HepG2 (cell line): ENCODE results near the gene DPP3. TPM values are rescaled to one million over a fixed set of nuclear protein-coding genes. Genes with fewer than 3 reads are reported as not detected.

Source experiments
- ATAC-seq: fragments of 200-7000 bp; cut with Tn5 transposase; 3 replicates; pipeline ENCODE4 v1.9.1; 2020; ENCODE audit warnings: mild to moderate bottlenecking, moderate library complexity
- BruUV-seq: library from RNA; stranded (reverse); fragments of 400-500 nt; replicated peaks from 2 replicates; lab custom pipeline; 2021; lab: Mats Ljungman, UMichigan
- CTCF ChIA-PET: fragments of 300-600 bp; formaldehyde crosslinking; extraction: SDS; loops from one replicate; lab custom pipeline; 2021; ENCODE audit warnings: low total read pairs, inconsistent platforms, low intra/inter-chr PET ratio; lab: Yijun Ruan, JAX
- POLR2A ChIA-PET: fragments of 350-600 bp; sonication (Branson Sonifier 250); formaldehyde crosslinking; loops from one replicate; lab custom pipeline; 2020; ENCODE audit warnings: antibody characterized with exemption, inconsistent platforms; lab: Yijun Ruan, JAX
- DNase-seq: peaks from one replicate; pipeline ENCODE4 v3.0.0-alpha.2; 2015; ENCODE audit warnings: low spot score
- FAIRE-seq: peaks from 3 replicates; lab custom pipeline; 2011; peaks lifted over from hg19 to GRCh38; lab: Jason Lieb, UNC
- H2AFZ ChIP-seq: one replicate; pipeline ENCODE4 v1.6.1; 2011; ENCODE audit warnings: low read length, inconsistent platforms
- H3K27ac ChIP-seq: fragments of 300-600 bp; 3 replicates; pipeline ENCODE4 v1.8.0; 2011; ENCODE audit warnings: mixed run types, mild to moderate bottlenecking, mixed read lengths, low read length, inconsistent platforms; ENCODE audit not compliant: insufficient read depth; ENCODE audit errors: extremely low read length
- H3K27me3 ChIP-seq, 2 experiments: fragments of 200-600 bp in 1 of 2; 2 replicates in 1 of 2; 3 replicates in 1 of 2; pipeline versions ENCODE4 v1.6.0 to v1.8.0; 2011; ENCODE audit warnings: low read length in 2 of 2, mild to moderate bottlenecking in 2 of 2, moderate library complexity in 2 of 2, inconsistent platforms in 1 of 2; ENCODE audit not compliant: insufficient read depth in 2 of 2, control insufficient read depth in 1 of 2
- H3K36me3 ChIP-seq, 2 experiments: fragments of 200-600 bp in 1 of 2; replicated peaks in 1 of 2; 2 replicates in 1 of 2; 3 replicates in 1 of 2; pipeline versions ENCODE4 v1.5.1 to v1.8.0; 2011; ENCODE audit warnings: low read length in 2 of 2, inconsistent platforms in 1 of 2; ENCODE audit not compliant: insufficient read depth in 2 of 2, control insufficient read depth in 1 of 2
- H3K4me1 ChIP-seq: 2 replicates; pipeline ENCODE4 v1.5.1; 2012; ENCODE audit warnings: low read length, inconsistent platforms; ENCODE audit not compliant: insufficient read depth
- H3K4me2 ChIP-seq: 2 replicates; pipeline ENCODE4 v1.6.0; 2011; ENCODE audit warnings: low read depth, low read length, inconsistent platforms
- H3K4me3 ChIP-seq, 3 experiments: fragments of 200-600 bp in 1 of 3; sonication (generic), shearing (Covaris generic) in 1 of 3; replicated peaks in 1 of 3; 2 replicates each; pipeline ENCODE4 v1.5.1; 2011 to 2016; ENCODE audit warnings: low read length in 3 of 3, inconsistent platforms in 2 of 3, low read depth in 2 of 3, mild to moderate bottlenecking in 2 of 3, control low read depth in 1 of 3, mixed read lengths in 1 of 3; ENCODE audit not compliant: insufficient read depth in 1 of 3
- H3K79me2 ChIP-seq: one replicate; pipeline ENCODE4 v1.6.1; 2011; ENCODE audit warnings: low read length, inconsistent platforms; ENCODE audit not compliant: insufficient read depth
- H3K9ac ChIP-seq: 2 replicates; pipeline ENCODE4 v1.6.0; 2011; ENCODE audit warnings: mild to moderate bottlenecking, low read depth, low read length, inconsistent platforms; ENCODE audit not compliant: insufficient read depth
- H3K9me3 ChIP-seq: 2 replicates; pipeline ENCODE4 v1.5.1; 2012; ENCODE audit warnings: mild to moderate bottlenecking, low read length
- H4K20me1 ChIP-seq: 2 replicates; pipeline ENCODE4 v1.6.0; 2011; ENCODE audit warnings: inconsistent platforms, mild to moderate bottlenecking, low read length, moderate library complexity; ENCODE audit not compliant: insufficient read depth
- MED13 ChIP-seq: sonication (generic); formaldehyde crosslinking; IDR thresholded peaks from 2 replicates; pipeline ENCODE4 v1.5.0; 2020; ENCODE audit warnings: missing genetic modification reagents
- MXI1 ChIP-seq: IDR thresholded peaks from 3 replicates; pipeline ENCODE4 v1.6.1; 2012; ENCODE audit warnings: low read depth, low read length, inconsistent platforms, borderline replicate concordance
- PITX1 ChIP-seq: sonication (generic); formaldehyde crosslinking; IDR thresholded peaks from 2 replicates; pipeline ENCODE4 v1.5.1; 2020; ENCODE audit warnings: mild to moderate bottlenecking, missing genetic modification reagents
- POLR2A ChIP-seq, 2 experiments: IDR thresholded peaks; 2 replicates each; pipeline ENCODE4 v1.6.1; 2011; ENCODE audit warnings: low read depth in 2 of 2, low read length in 2 of 2, mild to moderate bottlenecking in 1 of 2, moderate library complexity in 1 of 2; ENCODE audit not compliant: insufficient read depth in 1 of 2
- TMF1 ChIP-seq: sonication (generic); formaldehyde crosslinking; IDR thresholded peaks from 2 replicates; pipeline ENCODE4 v1.8.1; 2022; ENCODE audit warnings: low read depth, missing genetic modification reagents
- ZBTB14 ChIP-seq: sonication (generic); formaldehyde crosslinking; IDR thresholded peaks from 2 replicates; pipeline ENCODE4 v1.4.0; 2020; ENCODE audit warnings: missing genetic modification reagents
- ZFX ChIP-seq: sonication (generic); formaldehyde crosslinking; IDR thresholded peaks from 2 replicates; pipeline ENCODE4 v1.4.0; 2020; ENCODE audit warnings: mild to moderate bottlenecking, low read depth, missing genetic modification reagents, moderate library complexity
- ZIK1 ChIP-seq: sonication (generic); formaldehyde crosslinking; IDR thresholded peaks from 2 replicates; pipeline ENCODE4 v1.5.0; 2020; ENCODE audit warnings: mild to moderate bottlenecking, low read depth, missing genetic modification reagents, borderline replicate concordance
- ZNF468 ChIP-seq: sonication (generic); formaldehyde crosslinking; IDR thresholded peaks from 2 replicates; pipeline ENCODE4 v1.8.0; 2022; ENCODE audit warnings: mild to moderate bottlenecking, moderate library complexity, missing genetic modification reagents
- ZNF674 ChIP-seq: sonication (generic); formaldehyde crosslinking; IDR thresholded peaks from 2 replicates; pipeline ENCODE4 v1.5.0; 2020; ENCODE audit warnings: low read depth, mild to moderate bottlenecking, missing genetic modification reagents
- ZNF737 ChIP-seq: sonication (generic); formaldehyde crosslinking; IDR thresholded peaks from 2 replicates; pipeline ENCODE4 v1.5.0; 2020; ENCODE audit warnings: missing genetic modification reagents, mild to moderate bottlenecking, borderline replicate concordance
- ZNF768 ChIP-seq: sonication (generic); formaldehyde crosslinking; IDR thresholded peaks from 2 replicates; pipeline ENCODE4 v1.4.0; 2020; ENCODE audit warnings: missing genetic modification reagents
- ZSCAN31 ChIP-seq: sonication (generic); formaldehyde crosslinking; IDR thresholded peaks from 2 replicates; pipeline ENCODE4 v1.5.0; 2020; ENCODE audit warnings: low read depth, mild to moderate bottlenecking, missing genetic modification reagents
- WGBS: methylation state at CpG from one replicate; pipeline ENCODE4 v1.1.6; 2017; ENCODE audit warnings: low lambda C conversion rate; 5-methylcytosine and 5-hydroxymethylcytosine counted together
- in situ Hi-C: cut with HindIII; loops from 2 replicates; pipeline ENCODE4 v1.10.0; 2017; ENCODE audit warnings: low pct_unique_long_range_greater_than_20kb; ENCODE audit not compliant: extremely low pct_ligation_motif_present
- intact Hi-C: fragments of 100-400 bp; cut with micrococcal nuclease; formaldehyde crosslinking; loops from one replicate; pipeline ENCODE4 v1.10.0; 2022; ENCODE audit not compliant: unreplicated experiment
- polyA plus RNA-seq, 8 experiments: library from polyadenylated mRNA; depleted of rRNA in 3 of 8; stranded (reverse) in 7 of 8; unstranded in 1 of 8; fragments of >200 nt; fragmentation: Illumina TruSeq in 4 of 8; extraction: Trizol in 4 of 8; gene quantifications; 2 replicates each; pipeline versions ENCODE4 v1.2.1 to v1.2.3, GENCODE V29; 2011 to 2016; ENCODE audit warnings: low read depth in 4 of 8, missing spikeins in 1 of 8, mixed read lengths in 1 of 8; ENCODE audit not compliant: insufficient read depth in 1 of 8
- total RNA-seq, 5 experiments: library from RNA; depleted of rRNA; stranded (reverse); fragments of >200 nt; fragmentation: Illumina TruSeq; extraction: Trizol; gene quantifications; 2 replicates each; pipeline ENCODE4 v1.2.3, GENCODE V29; 2016; ENCODE audit warnings: low read depth in 1 of 5
- TF ChIP-seq, protein P1 (sequence below): sonication (generic); formaldehyde crosslinking; IDR thresholded peaks from 2 replicates; pipeline ENCODE4 v1.4.0; 2020; ENCODE audit warnings: mild to moderate bottlenecking, missing genetic modification reagents
- TF ChIP-seq, protein P2 (sequence below): sonication (generic); formaldehyde crosslinking; IDR thresholded peaks from 2 replicates; pipeline ENCODE4 v1.5.0; 2020; ENCODE audit warnings: mild to moderate bottlenecking, missing genetic modification reagents, moderate library complexity

The DPP3 gene
- total and polyA plus RNA-seq, 2 of the 13 experiments (the other 11 are each of a cell fraction or from before 2014, with no cell fraction given): 38.4 to 59.8 TPM

DNA sequence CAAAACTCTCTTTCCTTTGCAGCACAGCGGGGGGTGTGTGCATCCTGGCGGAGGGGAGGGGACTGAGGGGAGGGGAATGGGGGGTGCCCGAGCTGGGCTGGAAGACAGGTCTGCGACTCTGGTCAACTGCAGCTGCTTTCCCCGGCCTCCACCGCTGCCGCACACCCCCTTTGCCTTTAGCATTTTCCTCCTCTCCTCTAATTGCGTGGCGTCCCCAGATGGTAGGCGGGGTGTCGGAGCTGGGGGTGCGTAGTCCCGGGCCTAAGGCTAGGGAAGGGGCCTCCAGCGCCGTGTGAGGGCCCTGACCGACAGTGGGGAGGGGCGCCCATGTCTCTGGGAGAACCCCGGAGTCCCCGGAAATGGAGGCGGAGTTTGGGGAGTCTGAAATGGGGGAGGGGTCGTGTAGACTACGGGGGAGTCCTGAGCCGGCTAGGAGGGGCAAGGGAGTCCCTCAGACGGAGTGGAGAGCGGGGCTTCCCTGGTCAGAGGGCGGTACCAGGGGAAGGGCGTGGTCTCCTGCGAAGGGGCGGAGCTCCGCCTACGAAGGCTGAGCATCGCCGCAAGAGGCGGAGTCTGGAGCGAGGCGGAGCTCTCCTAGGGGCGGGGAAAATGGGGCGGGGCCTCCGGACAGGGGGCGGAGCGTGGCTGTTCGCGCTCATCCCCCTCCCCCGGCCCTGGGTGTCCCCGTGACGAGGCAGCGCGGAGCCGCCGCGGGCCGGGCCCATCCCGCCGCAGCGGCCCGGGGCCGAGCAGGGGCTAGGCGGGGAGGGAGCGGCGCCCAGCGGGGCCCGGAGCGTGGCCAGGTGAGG is 13.8 kb upstream of the DPP3 start, which contains the start of gene PELI3 (continued):
- peak; percentile 26; the same call in 2 of the 3 replicates for TF ChIP-seq MXI1
- TF ChIP-seq POLR2A (IDR thresholded peaks at IDR 0.05; ENCODE audit: insufficient read depth in 1 of 2, low read depth in 2 of 2, low read length in 2 of 2): peak in 1 of 2 experiments; percentile 56; a peak in 2 of 4 replicates

DNA sequence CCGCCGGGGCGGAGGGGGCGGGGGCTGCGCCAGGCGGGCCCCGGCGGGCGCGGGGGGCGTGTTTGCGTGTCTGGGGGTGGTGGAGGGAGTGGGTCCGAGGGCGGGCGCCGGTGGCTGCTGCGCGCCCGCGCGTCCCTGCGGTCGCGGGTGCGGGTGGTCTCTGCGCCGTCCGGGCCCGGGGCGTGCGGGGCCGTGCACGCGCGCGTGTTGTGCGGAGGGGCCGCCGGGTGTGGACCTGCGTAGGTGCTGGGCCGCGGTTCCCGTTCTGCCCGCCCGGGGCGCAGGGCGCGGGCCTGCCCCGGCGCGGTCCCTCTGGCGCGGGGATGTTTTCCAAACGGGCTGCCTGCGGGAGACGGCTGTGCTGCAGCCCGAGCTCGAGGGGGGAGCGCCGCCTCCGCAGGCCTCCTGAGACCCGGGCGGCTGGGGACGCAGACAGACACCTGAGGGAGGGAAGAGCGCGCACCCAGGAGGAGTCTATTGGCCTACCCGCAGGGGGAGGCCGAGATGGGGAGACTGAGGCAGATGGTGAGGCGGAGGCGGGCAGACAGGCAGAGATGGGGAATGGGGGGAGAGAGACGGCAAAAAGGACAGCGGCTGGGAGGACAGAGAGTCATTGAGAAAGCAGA is 13.1 kb upstream of the DPP3 start:
- intact Hi-C loops (no loop called here), in situ Hi-C loops (no loop called here)
- H3K79me2 ChIP-seq: no peaks in the 10 kb centered on the region
- H3K9me3 ChIP-seq: no peaks in the 10 kb centered on the region
- peaks cover 26% of the 10 kb centered on the region for H3K4me1 ChIP-seq
- no peaks in the 10 kb centered on the region; a peak in 2 of 5 replicates for H3K36me3 ChIP-seq
- H3K27me3 ChIP-seq: peaks cover 0 to 12% of the 10 kb centered on the region in 2 experiments; a peak in 3 of 5 replicates
- ATAC-seq (peak; percentile 70), DNase-seq (no peak), FAIRE-seq (no peak)
- no peak overlapping the region for H2AFZ ChIP-seq
- H3K4me2 ChIP-seq: peak overlapping the region; percentile 88
- no peak overlapping the region for H3K27ac ChIP-seq
- no TSS peak for BruUV-seq
- ChIA-PET POLR2A (interaction anchor here (0.5 to 3.4 kb wide), 12 partner anchors 9 to 877 kb away, joined by 3 to 48 read pairs (median 4); partner anchors contain the start of genes BBS1, CCDC87, CCS and DPP3), CTCF (no interaction called here)
- peak overlapping the region; percentile 77 to 87 (median 84) for H3K4me3 ChIP-seq
- peak overlapping the region; percentile 68 for H3K9ac ChIP-seq
- H4K20me1 ChIP-seq: no peaks in the 10 kb centered on the region; the same call in 1 of the 2 replicates
- 5% methylated on average over 23 of the region's 72 CpGs for WGBS
- 0 out of 2 replicates have a peak, but pooled peaks have one; percentile 32 for TF ChIP-seq ZNF737 (CRISPR knock-in tag)
- peak; percentile 43; the same call in 1 of the 2 replicates for TF ChIP-seq ZIK1 (CRISPR knock-in tag)
- TF ChIP-seq, protein P1, sequence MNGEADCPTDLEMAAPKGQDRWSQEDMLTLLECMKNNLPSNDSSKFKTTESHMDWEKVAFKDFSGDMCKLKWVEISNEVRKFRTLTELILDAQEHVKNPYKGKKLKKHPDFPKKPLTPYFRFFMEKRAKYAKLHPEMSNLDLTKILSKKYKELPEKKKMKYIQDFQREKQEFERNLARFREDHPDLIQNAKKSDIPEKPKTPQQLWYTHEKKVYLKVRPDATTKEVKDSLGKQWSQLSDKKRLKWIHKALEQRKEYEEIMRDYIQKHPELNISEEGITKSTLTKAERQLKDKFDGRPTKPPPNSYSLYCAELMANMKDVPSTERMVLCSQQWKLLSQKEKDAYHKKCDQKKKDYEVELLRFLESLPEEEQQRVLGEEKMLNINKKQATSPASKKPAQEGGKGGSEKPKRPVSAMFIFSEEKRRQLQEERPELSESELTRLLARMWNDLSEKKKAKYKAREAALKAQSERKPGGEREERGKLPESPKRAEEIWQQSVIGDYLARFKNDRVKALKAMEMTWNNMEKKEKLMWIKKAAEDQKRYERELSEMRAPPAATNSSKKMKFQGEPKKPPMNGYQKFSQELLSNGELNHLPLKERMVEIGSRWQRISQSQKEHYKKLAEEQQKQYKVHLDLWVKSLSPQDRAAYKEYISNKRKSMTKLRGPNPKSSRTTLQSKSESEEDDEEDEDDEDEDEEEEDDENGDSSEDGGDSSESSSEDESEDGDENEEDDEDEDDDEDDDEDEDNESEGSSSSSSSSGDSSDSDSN (CRISPR knock-in tag): peak; percentile 69; the same call in 1 of the 2 replicates
- TF ChIP-seq ZFX (CRISPR knock-in tag): peak; percentile 52; the same call in 1 of the 2 replicates
- TF ChIP-seq, protein P2, sequence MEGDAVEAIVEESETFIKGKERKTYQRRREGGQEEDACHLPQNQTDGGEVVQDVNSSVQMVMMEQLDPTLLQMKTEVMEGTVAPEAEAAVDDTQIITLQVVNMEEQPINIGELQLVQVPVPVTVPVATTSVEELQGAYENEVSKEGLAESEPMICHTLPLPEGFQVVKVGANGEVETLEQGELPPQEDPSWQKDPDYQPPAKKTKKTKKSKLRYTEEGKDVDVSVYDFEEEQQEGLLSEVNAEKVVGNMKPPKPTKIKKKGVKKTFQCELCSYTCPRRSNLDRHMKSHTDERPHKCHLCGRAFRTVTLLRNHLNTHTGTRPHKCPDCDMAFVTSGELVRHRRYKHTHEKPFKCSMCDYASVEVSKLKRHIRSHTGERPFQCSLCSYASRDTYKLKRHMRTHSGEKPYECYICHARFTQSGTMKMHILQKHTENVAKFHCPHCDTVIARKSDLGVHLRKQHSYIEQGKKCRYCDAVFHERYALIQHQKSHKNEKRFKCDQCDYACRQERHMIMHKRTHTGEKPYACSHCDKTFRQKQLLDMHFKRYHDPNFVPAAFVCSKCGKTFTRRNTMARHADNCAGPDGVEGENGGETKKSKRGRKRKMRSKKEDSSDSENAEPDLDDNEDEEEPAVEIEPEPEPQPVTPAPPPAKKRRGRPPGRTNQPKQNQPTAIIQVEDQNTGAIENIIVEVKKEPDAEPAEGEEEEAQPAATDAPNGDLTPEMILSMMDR (CRISPR knock-in tag): peak; percentile 11; the same call in 1 of the 2 replicates
- peak; percentile 33; the same call in 1 of the 2 replicates for TF ChIP-seq TMF1 (CRISPR knock-in tag)
- 0 out of 2 replicates have a peak, but pooled peaks have one; percentile 33 for TF ChIP-seq ZSCAN31 (CRISPR knock-in tag)
- 0 out of 2 replicates have a peak, but pooled peaks have one; percentile 40 for TF ChIP-seq ZNF674 (CRISPR knock-in tag)
- no peak for TF ChIP-seq ZNF468
- no peak for TF ChIP-seq MED13
- TF ChIP-seq ZBTB14 (CRISPR knock-in tag): peak; percentile 61
- peak; percentile 47; the same call in 1 of the 2 replicates for TF ChIP-seq ZNF768
- 0 out of 2 replicates have a peak, but pooled peaks have one; percentile 35 for TF ChIP-seq PITX1 (CRISPR knock-in tag)
